Thyroid gland (tissue), 4 donors: ENCODE results near the gene TMEM132D.

Experiments used
- POLR2A ChIP-seq, 2 donors: fragments of 450-650 bp; IDR thresholded peaks; one replicate each; pipeline ENCODE4 v1.6.1; 2017; ENCODE audit warnings: antibody characterized with exemption in 2 of 2, mild to moderate bottlenecking in 2 of 2, moderate library complexity in 1 of 2
- TF ChIP-seq, protein P1 (sequence below), 6 experiments: fragments of 200-600 bp in 3 of 6; fragments of 450-650 bp in 3 of 6; sonication (generic) in 3 of 6; IDR thresholded peaks; one replicate each; pipeline ENCODE4 v1.5.1; 2016 to 2019; ENCODE audit warnings: antibody characterized with exemption in 6 of 6, mild to moderate bottlenecking in 2 of 6, inconsistent platforms in 1 of 6, moderate library complexity in 1 of 6

DNA sequence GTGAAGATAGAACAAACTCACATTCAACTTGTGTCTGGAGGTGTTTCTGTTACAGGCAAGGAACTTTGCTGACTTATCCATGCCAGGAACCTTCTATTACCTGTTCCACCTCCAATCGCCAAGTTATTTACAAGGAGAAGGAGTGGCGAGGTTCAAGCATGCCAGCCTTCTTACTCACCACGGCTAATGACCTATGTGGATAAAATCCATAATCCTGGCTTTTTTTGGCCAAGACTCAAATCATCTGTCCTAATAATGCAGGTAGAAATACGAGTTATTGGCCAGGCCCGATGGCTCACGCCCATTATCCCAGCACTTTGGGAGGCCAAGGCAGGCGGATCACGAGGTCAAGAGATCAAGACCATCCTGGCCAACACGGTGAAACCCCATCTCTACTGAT, 241.6 kb downstream of the TMEM132D start:
- TF ChIP-seq, protein P1, sequence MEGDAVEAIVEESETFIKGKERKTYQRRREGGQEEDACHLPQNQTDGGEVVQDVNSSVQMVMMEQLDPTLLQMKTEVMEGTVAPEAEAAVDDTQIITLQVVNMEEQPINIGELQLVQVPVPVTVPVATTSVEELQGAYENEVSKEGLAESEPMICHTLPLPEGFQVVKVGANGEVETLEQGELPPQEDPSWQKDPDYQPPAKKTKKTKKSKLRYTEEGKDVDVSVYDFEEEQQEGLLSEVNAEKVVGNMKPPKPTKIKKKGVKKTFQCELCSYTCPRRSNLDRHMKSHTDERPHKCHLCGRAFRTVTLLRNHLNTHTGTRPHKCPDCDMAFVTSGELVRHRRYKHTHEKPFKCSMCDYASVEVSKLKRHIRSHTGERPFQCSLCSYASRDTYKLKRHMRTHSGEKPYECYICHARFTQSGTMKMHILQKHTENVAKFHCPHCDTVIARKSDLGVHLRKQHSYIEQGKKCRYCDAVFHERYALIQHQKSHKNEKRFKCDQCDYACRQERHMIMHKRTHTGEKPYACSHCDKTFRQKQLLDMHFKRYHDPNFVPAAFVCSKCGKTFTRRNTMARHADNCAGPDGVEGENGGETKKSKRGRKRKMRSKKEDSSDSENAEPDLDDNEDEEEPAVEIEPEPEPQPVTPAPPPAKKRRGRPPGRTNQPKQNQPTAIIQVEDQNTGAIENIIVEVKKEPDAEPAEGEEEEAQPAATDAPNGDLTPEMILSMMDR (IDR thresholded peaks at IDR 0.05), result no peak
- no peak for TF ChIP-seq POLR2A (IDR thresholded peaks at IDR 0.05)
